GM12878 (cell line): ENCODE results near the gene ANAPC4. TPM values are rescaled to one million over a fixed set of nuclear protein-coding genes. Genes with fewer than 3 reads are reported as not detected.

Experiments
- ATAC-seq: fragments of 200-7000 bp; cut with Tn5 transposase; 3 replicates; pipeline ENCODE4 v1.9.1; 2020; ENCODE audit warnings: mild to moderate bottlenecking, moderate library complexity
- BruUV-seq: library from RNA; stranded (reverse); fragments of 400-500 nt; replicated peaks from 2 replicates; lab custom pipeline; 2021; lab: Mats Ljungman, UMichigan
- CTCF ChIA-PET: fragments of 300-600 bp; sonication (Branson Sonifier 250); formaldehyde crosslinking; extraction: SDS; loops from one replicate; lab custom pipeline; 2021; ENCODE audit warnings: inconsistent platforms; lab: Yijun Ruan, JAX
- POLR2A ChIA-PET: fragments of 350-600 bp; formaldehyde crosslinking; extraction: SDS; loops from one replicate; lab custom pipeline; 2021; ENCODE audit warnings: inconsistent platforms; lab: Charles Lee
- RAD21 ChIA-PET: fragments of 300-600 bp; sonication (Branson Sonifier 250); formaldehyde crosslinking; loops from one replicate; lab custom pipeline; 2023; ENCODE audit warnings: antibody characterized with exemption; ENCODE audit not compliant: unreplicated experiment; lab: Charles Lee
- SMC1A ChIA-PET: fragments of 300-600 bp; sonication (Branson Sonifier 250); formaldehyde crosslinking; loops from one replicate; lab custom pipeline; 2023; ENCODE audit not compliant: unreplicated experiment, uncharacterized antibody; lab: Charles Lee
- DNase-seq: peaks from one replicate; pipeline ENCODE4 v3.0.0-alpha.2; 2011; ENCODE audit warnings: low read depth, low spot score
- FAIRE-seq: peaks from 3 replicates; lab custom pipeline; 2011; peaks lifted over from hg19 to GRCh38; lab: Jason Lieb, UNC
- H2AFZ ChIP-seq: 2 replicates; pipeline ENCODE4 v1.6.0; 2011; ENCODE audit warnings: low read depth, low read length, control low read depth; ENCODE audit not compliant: control insufficient read depth
- H3K27ac ChIP-seq: 2 replicates; pipeline ENCODE4 v1.5.1; 2011; ENCODE audit warnings: control low read depth; ENCODE audit not compliant: control insufficient read depth, insufficient read depth
- H3K27me3 ChIP-seq, 2 experiments: replicated peaks in 1 of 2; 2 replicates each; pipeline versions ENCODE4 v1.6.0 to v1.6.1; 2011; ENCODE audit warnings: low read length in 1 of 2; ENCODE audit not compliant: control insufficient read depth in 2 of 2, insufficient read depth in 2 of 2
- H3K36me3 ChIP-seq, 2 experiments: 2 replicates each; pipeline ENCODE4 v1.5.1; 2011; ENCODE audit warnings: low read length in 1 of 2; ENCODE audit not compliant: control insufficient read depth in 2 of 2, insufficient read depth in 2 of 2
- H3K4me1 ChIP-seq: 2 replicates; pipeline ENCODE4 v1.6.1; 2011; ENCODE audit warnings: mild to moderate bottlenecking, low read length, moderate library complexity, mixed read lengths; ENCODE audit not compliant: control insufficient read depth, insufficient read depth
- H3K4me2 ChIP-seq: 2 replicates; pipeline ENCODE4 v1.6.0; 2011; ENCODE audit warnings: control low read depth; ENCODE audit not compliant: control insufficient read depth, insufficient read depth
- H3K4me3 ChIP-seq: fragments of 200-600 bp; sonication (generic); 2 replicates; pipeline ENCODE4 v1.5.1; 2016
- H3K79me2 ChIP-seq: 2 replicates; pipeline ENCODE4 v1.6.0; 2011; ENCODE audit warnings: low read length; ENCODE audit not compliant: control insufficient read depth, insufficient read depth
- H3K9ac ChIP-seq: 2 replicates; pipeline ENCODE4 v1.8.0; 2011; ENCODE audit warnings: low read length, control low read depth, mixed read lengths; ENCODE audit not compliant: control insufficient read depth, insufficient read depth
- H3K9me3 ChIP-seq: replicated peaks from 3 replicates; pipeline ENCODE4 v1.5.1; 2011; ENCODE audit warnings: mild to moderate bottlenecking, low read length; ENCODE audit not compliant: control insufficient read depth, insufficient read depth
- H4K20me1 ChIP-seq: 2 replicates; pipeline ENCODE4 v1.6.0; 2011; ENCODE audit not compliant: control insufficient read depth, insufficient read depth
- ATF2 ChIP-seq: IDR thresholded peaks from 2 replicates; pipeline ENCODE4 v1.6.1; 2012; ENCODE audit warnings: low read length, inconsistent platforms
- BHLHE40 ChIP-seq, 2 experiments: fragments of 450-650 bp in 1 of 2; IDR thresholded peaks; 2 replicates each; pipeline ENCODE4 v1.6.1; 2011 to 2017; ENCODE audit warnings: low read depth in 2 of 2, borderline replicate concordance in 1 of 2, improper control_type of control experiment in 1 of 2, low read length in 1 of 2, mild to moderate bottlenecking in 1 of 2
- BRCA1 ChIP-seq: IDR thresholded peaks from 2 replicates; pipeline ENCODE4 v1.6.1; 2011; ENCODE audit warnings: low read depth, low read length, improper control_type of control experiment
- CBX3 ChIP-seq: fragments of 200-600 bp; sonication (generic); IDR thresholded peaks from 2 replicates; pipeline ENCODE4 v1.6.1; 2016; ENCODE audit warnings: low read depth, borderline replicate concordance
- CBX5 ChIP-seq: sonication (generic); IDR thresholded peaks from 2 replicates; pipeline ENCODE4 v1.6.1; 2016; ENCODE audit warnings: low read depth, moderate library complexity, mild to moderate bottlenecking, inconsistent platforms
- CEBPB ChIP-seq, 2 experiments: fragments of 150-350 bp in 1 of 2; IDR thresholded peaks; 2 replicates each; pipeline ENCODE4 v1.6.1; 2012 to 2014; ENCODE audit warnings: low read depth in 2 of 2, low read length in 2 of 2, borderline replicate concordance in 1 of 2, inconsistent platforms in 1 of 2
- E4F1 ChIP-seq: fragments of 450-650 bp; IDR thresholded peaks from 2 replicates; pipeline ENCODE4 v1.6.1; 2018; ENCODE audit warnings: borderline replicate concordance, mild to moderate bottlenecking; ENCODE audit not compliant: partially characterized antibody
- HCFC1 ChIP-seq: fragments of 150-350 bp; IDR thresholded peaks from 2 replicates; pipeline ENCODE4 v1.6.1; 2014; ENCODE audit warnings: low read length
- HDAC6 ChIP-seq: fragments of 200-600 bp; sonication (generic); IDR thresholded peaks from one replicate; pipeline ENCODE4 v1.8.0; 2017; ENCODE audit warnings: antibody characterized with exemption; ENCODE audit not compliant: unreplicated experiment
- JUNB ChIP-seq: IDR thresholded peaks from 2 replicates; pipeline ENCODE4 v1.6.1; 2016; ENCODE audit warnings: antibody characterized with exemption, mild to moderate bottlenecking
- NBN ChIP-seq: fragments of 450-650 bp; IDR thresholded peaks from 2 replicates; pipeline ENCODE4 v1.6.1; 2016
- RUNX3 ChIP-seq: IDR thresholded peaks from 2 replicates; pipeline ENCODE4 v1.6.1; 2012; ENCODE audit warnings: low read length, inconsistent platforms
- TBL1XR1 ChIP-seq: IDR thresholded peaks from 2 replicates; pipeline ENCODE4 v1.6.1; 2012; ENCODE audit warnings: low read depth, low read length, improper control_type of control experiment
- TCF7 ChIP-seq: IDR thresholded peaks from 2 replicates; pipeline ENCODE4 v1.6.1; 2014; ENCODE audit warnings: antibody characterized with exemption, borderline replicate concordance
- ZNF217 ChIP-seq: fragments of 450-650 bp; IDR thresholded peaks from 2 replicates; pipeline ENCODE4 v1.6.1; 2017; ENCODE audit warnings: antibody characterized with exemption, mild to moderate bottlenecking
- ZNF384 ChIP-seq: IDR thresholded peaks from 2 replicates; pipeline ENCODE4 v1.6.1; 2012; ENCODE audit warnings: low read depth, mild to moderate bottlenecking, low read length, improper control_type of control experiment, borderline replicate concordance
- ZNF622 ChIP-seq: fragments of 450-650 bp; IDR thresholded peaks from 2 replicates; pipeline ENCODE4 v1.6.1; 2017; ENCODE audit warnings: mild to moderate bottlenecking, inconsistent platforms
- ZZZ3 ChIP-seq: IDR thresholded peaks from 2 replicates; pipeline ENCODE4 v1.6.1; 2011; ENCODE audit warnings: low read depth; ENCODE audit not compliant: control insufficient read depth, insufficient read length
- WGBS: methylation state at CpG from one replicate; pipeline ENCODE4 v1.1.6; 2016; ENCODE audit warnings: low lambda C conversion rate; ENCODE audit not compliant: insufficient replicate concordance, insufficient coverage; ENCODE audit errors: missing lambda C conversion rate; 5-methylcytosine and 5-hydroxymethylcytosine counted together
- in situ Hi-C: fragments of 300-500 bp; cut with MboI; formaldehyde crosslinking; loops from 9 replicates; pipeline ENCODE4 v1.14.3; 2018; ENCODE audit warnings: mixed read lengths
- intact Hi-C: fragments of 100-400 bp; cut with micrococcal nuclease; formaldehyde crosslinking; loops from one replicate; pipeline ENCODE4 v1.14.2; 2022; ENCODE audit not compliant: unreplicated experiment
- polyA plus RNA-seq, 11 experiments: library from polyadenylated mRNA; depleted of rRNA in 4 of 11; unstranded in 6 of 11; stranded (reverse) in 5 of 11; fragments of >200 nt; fragmentation: Nextera tagmentation in 4 of 11; fragmentation: Illumina TruSeq in 1 of 11; extraction: Ambion mirVana in 4 of 11; extraction: Trizol in 1 of 11; gene quantifications; 1 replicate in 1 of 11; 2 replicates in 10 of 11; pipeline versions ENCODE4 v1.2.1 to v1.2.3, GENCODE V29; 2011 to 2016; ENCODE audit warnings: inconsistent platforms in 2 of 11, missing spikeins in 2 of 11, low read depth in 1 of 11
- total RNA-seq, 4 experiments: library from RNA; depleted of rRNA in 3 of 4; stranded (reverse); fragments of >200 nt in 3 of 4; fragmentation: Illumina TruSeq in 1 of 4; extraction: Trizol in 1 of 4; gene quantifications; 2 replicates each; pipeline versions ENCODE4 v1.2.1 to v1.2.3, GENCODE V29; 2013 to 2021

The ANAPC4 gene
- total and polyA plus RNA-seq, 10 of the 15 experiments (the other 5 are each of a cell fraction or from before 2014, with no cell fraction given), result 16.3 to 50.2 (median 29.9) TPM

- ATAC-seq (peak; percentile 63), FAIRE-seq (peak; percentile 18)
- TF ChIP-seq CBX5 (no peak), JUNB (0 out of 2 replicates have a peak, but pooled peaks have one; percentile 44), ZNF622 (no peak), HDAC6 (no peak), NBN (no peak), ZZZ3 (no peak), BRCA1 (no peak), ZNF217 (no peak), E4F1 (no peak), ZNF384 (no peak), TBL1XR1 (no peak), RUNX3 (0 out of 2 replicates have a peak, but pooled peaks have one; percentile 16), ATF2 (0 out of 2 replicates have a peak, but pooled peaks have one; percentile 21), TCF7 (no peak), CEBPB (IDR thresholded peaks at IDR 0.05; ENCODE audit: borderline replicate concordance in 1 of 2, low read depth in 2 of 2, low read length in 2 of 2) (no peak), BHLHE40 (IDR thresholded peaks at IDR 0.05; ENCODE audit: borderline replicate concordance in 1 of 2, low read depth in 2 of 2, low read length in 1 of 2) (no peak), CBX3 (no peak), HCFC1 (no peak)
These were observed 44.9 kb downstream of the ANAPC4 start for GRCh38 chr4:25421816-25422525.

More at GRCh38 chr4:25421816-25422525, 44.9 kb downstream of the ANAPC4 start:
- H4K20me1 ChIP-seq, result no peaks in the 10 kb centered on the region
- ChIA-PET SMC1A (no interaction called here), POLR2A (no interaction called here), RAD21 (no interaction called here), CTCF (interaction anchor here (0.9 kb wide), 1 partner anchor 19 kb away, joined by 3 read pairs; no protein-coding TSS in a partner anchor)
- no peak overlapping the region for H3K4me2 ChIP-seq
- no peaks in the 10 kb centered on the region for H3K27me3 ChIP-seq
- intact Hi-C loops (no loop called here), in situ Hi-C loops (no loop called here)
- H3K9me3 ChIP-seq, result no peaks in the 10 kb centered on the region
- H3K27ac ChIP-seq, result no peak overlapping the region
- H3K9ac ChIP-seq, result no peak overlapping the region
- H3K4me3 ChIP-seq, result no peak overlapping the region
- H3K79me2 ChIP-seq, result no peaks in the 10 kb centered on the region
- DNase-seq, result no peak
- H2AFZ ChIP-seq, result no peak overlapping the region
- H3K36me3 ChIP-seq, result peaks cover 0 to 3% of the 10 kb centered on the region in 2 experiments; a peak in 1 of 4 replicates
- no TSS peak for BruUV-seq
- peaks cover 3% of the 10 kb centered on the region; the same call in 1 of the 2 replicates for H3K4me1 ChIP-seq
- WGBS, result 44% methylated on average over 5 of the region's 5 CpGs
